NCI-H69 (cell line): ENCODE measurements around the gene CAMTA1.
"Not testable (repeated sequence)": the region's sequence is repeated elsewhere in the genome, so short reads cannot be mapped to it uniquely, and the experiment has no call there.

Experiments used
- DNase-seq: peaks from one replicate; lab custom pipeline; 2025; lab: John Stamatoyannopoulos, UW

The CAMTA1 gene

DNA sequence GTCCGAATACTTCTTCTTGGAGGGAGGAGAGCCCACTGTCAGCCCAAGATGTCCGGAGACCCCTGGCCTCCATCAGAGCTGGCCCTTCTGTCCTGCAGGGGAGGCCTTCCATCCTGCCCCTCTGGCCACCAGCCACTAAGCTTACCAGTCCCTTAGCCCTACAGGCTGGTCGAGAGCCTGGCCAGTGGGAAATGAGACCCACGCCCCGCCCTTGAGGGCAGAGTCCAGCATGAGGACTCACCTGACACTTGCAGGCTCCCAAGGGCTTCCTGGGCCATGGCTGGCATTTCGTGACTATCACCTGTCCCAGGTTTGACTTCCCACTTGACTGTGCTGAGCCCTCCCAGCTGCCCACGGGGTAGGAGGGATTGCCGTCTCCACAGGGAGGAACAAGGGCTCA, 624.0 kb downstream of the CAMTA1 start:
- DNase-seq = no peak

DNA sequence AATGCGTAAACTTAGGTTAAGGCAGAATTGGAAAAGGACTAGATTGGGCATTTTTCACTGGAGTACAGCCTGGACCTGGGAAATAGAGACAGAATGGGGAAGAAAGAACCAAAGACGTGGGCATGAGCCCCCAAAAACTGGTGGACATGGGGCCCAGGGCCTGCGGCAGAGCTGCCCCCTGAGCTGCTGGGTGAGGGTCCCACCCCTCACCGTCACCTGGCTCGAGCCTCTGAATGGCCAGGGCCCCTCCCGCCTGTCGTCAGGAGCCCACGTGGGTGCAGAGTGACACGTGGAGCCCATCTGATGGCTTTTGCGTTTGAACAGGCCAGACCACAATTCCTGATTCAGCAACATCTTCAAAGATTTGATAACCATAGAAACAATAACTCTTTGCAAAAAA, 624.9 kb downstream of the CAMTA1 start:
- no peak for DNase-seq

DNA sequence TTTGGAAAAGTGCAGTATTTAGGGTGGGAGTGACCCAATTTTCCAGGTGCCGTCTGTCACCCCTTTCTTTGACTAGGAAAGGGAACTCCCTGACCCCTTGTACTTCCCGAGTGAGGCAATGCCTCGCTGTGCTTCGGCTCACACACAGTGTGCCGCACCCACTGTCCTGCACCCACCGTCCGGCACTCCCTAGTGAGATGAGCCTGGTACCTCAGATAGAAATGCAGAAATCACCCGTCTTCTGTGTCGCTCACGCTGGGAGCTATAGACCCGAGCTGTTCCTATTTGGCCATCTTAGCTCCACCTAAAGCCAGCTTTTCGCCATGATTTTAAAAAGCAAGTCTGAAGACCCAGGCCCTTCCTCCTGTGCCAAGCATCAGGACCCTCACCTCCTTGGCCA, 632.4 kb downstream of the CAMTA1 start:
- DNase-seq = not testable (repeated sequence)

DNA sequence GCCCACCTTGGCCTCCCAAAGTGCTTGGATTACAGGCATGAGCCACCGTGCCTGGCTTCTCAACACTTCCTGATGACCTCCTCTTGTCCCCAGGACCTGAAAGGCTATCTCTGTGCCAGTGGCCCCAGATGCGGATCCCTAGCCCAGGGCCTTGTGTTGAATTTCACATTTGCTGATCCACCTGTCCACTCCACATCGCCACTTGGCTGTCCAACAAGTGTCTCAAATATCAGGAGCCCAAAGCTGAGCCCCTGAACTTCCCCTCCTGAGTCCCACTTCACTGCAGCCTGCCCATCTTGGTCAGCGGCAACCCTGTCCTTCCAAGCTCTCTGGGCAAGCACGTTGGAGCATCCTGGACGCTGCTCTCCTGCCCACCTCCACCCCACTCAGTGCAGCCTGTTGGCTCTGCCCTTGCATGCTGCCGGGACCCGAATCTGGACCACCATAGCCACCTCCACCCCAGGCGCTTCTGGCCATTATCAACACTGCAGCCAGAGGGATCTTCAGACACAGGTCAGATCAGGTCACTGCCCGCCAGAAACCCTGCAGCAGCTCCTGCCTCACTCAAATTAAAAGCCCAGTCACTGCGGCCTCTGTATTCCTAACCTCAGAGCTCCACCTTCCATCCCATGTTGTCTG, 633.3 kb downstream of the CAMTA1 start:
- DNase-seq = no peak

DNA sequence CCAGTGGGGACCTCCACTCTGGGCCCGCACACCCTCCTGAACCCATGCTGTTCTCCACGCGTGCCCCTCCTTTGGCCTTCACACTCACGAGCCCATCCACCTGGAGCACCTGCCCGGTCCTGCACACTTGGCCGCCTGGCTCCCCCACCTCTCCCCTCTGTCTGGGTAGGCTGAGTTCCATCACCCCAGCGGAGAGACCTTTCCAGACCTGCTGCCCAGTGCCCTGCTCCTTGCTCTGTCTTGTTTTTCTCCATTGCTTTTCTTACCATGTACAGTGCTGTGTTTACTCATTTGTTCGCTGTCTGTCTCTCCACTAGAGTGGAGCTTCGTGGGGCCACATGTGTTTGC, 634.8 kb downstream of the CAMTA1 start:
- no peak for DNase-seq

DNA sequence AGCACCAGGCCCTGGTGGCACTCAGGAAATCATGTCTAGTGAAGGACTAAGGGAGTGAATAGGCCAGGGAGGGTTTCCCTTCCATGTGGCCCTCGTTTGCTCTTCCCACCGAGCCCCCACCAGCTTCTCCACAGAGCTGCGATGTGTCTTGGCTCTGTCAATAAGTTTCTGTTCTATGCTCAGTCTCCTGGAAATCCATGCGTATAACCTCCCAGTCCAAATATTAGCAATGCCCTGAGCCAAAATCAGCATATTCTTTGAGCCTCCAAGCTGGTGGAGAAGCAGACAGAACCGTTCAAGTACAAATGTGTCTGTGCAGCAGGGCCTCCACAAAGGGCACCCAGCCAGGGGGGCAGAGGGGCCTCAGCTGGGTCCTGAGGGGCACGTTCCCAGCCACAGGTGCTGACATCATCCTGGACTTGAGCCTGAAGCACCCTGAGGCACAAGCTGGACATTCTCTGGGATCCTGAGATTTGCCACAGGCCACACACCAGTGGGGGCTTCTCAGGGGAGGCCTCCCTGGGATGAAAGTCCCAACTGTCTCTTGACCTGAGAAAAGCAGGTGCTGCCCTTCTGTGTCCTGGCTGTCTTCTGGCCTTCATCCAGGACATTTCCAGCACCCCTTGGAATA, 635.3 kb downstream of the CAMTA1 start:
- no peak for DNase-seq

DNA sequence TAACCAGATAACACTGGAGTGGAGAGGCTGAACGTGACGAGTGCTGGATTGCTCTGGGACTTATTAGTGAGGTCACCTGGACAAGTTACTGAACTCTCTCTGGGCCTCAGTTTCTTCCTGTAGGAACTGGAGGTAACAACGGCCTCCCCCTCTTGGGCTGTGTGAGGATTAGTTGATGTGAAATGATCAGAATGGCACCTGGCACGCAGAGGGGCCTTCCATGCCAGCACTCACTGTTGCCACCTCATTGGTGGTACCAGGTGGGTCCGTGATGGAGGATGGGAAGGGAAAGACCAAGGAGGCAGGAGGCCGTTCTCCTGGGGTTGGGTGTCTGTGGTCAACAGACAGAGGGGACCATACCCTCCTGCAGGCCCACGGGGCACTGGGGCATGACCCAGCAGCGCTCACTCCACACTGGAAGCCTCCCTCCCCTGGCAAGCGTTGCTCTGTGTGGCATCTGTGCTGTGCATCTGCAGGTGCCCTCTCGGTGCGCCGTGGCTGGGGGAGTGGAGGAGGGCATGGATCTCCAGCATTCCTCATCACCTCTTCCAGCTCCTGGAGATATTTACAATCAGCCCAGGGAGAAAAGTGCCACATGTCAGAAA, 636.3 kb downstream of the CAMTA1 start:
- no peak for DNase-seq

DNA sequence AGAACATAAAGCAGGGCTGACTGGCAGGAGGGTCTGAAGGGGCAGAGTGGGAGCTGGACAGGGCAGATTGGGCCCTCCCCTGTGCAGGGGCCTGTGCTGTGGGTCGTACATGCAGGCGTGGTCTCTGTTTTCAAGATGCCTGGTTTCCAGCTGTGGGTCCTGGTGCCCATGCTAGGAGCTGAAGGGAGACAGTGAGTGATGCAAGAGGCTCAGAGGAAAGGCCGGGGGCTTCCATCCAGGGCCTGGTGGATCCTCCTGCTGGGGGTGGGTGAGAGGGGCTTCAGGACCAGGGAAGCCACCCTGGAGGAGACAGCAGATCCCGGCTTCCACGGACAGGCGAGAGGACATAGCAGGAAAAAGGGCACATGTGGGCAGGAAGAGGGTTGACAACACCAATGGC, 636.8 kb downstream of the CAMTA1 start:
- DNase-seq = no peak

DNA sequence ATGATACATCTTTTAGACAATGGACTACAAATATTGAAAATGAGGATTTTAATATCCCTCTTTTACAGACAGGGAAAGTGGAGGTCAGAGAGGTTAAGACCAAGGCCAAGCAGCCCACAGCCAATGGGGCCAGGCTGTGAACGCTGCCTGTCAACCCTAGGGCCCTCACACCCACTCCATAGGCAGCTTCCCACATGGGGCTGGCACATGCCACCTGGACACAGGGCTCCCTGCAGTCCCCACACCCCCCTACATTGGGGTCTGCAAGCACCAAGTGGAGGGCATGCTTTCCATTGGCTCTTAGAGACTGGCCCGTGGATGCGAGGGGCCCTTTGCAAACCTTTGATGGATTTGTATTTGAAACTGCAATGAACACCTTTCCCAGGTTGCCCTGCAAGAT, 637.3 kb downstream of the CAMTA1 start:
- no peak for DNase-seq

DNA sequence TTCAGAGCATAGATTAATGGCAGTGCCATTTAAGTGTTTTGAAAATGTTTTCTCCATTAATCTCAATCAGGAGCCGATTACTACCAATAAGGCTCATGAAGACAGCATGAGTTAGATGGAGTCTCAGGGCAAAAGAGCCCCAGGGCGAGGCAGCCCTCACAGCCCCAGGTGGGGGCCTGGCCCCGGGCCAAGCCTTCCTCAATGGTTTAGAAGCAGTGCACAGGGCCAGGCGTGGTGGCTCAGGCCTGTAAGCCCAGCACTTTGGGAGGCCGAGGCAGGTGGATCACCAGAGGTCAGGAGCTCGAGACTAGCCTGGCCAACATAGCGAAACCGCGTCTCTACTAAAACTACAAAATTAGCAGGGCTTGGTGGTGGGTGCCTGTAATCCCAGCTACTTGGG, 637.7 kb downstream of the CAMTA1 start:
- DNase-seq = peak; percentile 46

DNA sequence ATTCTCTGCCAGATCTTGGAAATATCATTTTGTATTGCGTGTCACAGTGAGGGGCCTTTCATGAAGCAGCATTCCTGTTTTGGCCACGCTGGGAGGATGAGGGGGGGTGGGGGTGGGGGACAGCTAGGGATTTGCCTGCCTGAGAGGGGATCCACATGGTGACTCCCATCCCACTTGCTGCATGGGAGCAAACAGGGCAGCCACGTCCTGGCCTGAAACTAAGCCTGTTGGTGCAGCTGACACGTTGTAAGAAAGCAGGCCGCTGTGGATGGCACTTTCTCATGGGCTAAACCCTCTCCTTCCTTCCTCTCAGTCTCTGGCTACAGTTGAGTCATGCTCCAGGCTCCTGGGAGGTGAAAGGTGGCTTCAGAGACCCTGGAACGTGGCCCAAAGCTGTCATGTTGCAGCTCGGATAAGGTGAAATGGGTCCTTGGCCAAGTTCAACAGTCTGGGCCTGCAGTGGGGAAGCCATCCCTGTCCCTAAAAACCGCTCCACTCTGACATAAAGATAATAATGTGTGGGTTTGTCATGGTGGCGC, 639.2 kb downstream of the CAMTA1 start:
- DNase-seq = no peak

DNA sequence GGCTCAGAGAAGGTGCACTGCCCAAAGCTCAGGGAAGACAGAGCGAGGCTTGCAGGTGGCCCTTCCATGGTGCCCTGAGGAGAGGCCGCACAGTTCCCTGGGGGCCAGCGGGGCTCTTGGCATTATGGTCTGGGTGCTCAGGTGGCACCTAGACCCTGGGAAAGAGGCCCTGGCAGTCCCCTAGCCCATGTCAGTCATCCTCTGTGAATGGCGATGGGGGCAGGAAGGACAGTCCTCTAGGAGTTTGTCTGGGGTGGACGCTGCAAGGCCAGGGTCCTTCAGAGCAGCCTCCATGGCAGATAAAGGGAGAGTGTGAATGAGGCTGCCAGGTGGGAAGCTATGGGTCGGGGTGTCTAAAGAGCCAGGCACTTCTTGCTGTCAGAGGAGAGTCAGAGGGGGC, 640.0 kb downstream of the CAMTA1 start:
- no peak for DNase-seq

DNA sequence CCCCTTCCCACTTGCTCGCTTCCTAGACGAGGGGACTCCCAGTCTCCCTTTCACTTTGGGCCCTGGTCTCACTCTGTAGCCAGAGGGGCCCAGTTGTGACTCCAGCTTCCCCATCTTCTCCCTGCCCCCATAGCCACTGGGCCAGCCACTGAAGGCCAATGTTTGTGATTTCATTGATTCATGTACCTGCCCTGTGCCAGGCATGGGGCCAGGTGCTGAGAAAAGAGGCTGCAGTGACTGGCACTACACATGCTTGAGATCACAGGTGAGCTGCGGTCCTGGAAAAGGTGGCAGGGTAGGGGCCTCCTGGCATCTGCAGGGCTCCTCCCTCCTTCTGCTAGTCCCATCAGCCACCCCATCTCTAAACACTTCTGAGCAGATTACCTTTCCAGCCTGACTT, 640.5 kb downstream of the CAMTA1 start:
- no peak for DNase-seq

DNA sequence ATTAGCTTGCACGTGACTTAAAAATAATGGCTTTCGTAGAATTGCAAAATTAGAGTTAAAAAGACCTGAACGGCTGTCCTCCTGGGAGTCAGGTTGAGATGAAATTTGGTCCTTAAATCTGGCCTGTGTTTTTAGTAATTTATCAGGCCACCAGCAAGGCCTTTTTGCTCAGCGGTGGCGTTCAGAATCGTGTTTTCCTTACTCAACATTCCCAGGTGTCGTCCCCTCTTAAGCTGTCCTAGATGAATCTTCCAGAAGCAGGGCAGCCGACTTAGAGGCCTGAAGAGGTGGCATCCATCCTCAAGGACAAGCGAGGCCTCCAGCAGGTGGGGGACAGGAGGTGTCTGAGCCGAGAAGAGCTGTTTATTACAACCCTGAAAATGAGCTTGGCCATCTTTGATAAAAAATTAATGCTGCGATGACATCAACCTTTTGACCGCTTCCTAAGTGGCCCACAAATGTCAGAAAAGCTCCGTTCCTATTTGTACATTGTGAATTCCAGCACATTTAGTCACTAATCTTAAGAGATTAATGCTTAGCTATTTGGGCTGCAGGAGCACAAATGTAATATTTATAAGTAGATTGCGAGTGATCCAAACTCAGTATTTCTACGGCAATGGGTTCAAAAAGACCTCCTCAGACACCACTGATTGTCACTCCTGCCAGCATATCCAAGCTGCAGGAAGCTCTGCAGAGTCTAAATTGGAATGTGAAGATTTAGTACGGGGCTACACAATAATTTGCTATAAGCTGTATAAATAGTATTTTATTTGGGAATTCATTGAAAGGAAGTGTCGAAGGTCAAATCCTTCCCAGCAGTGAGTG, 641.7 kb downstream of the CAMTA1 start:
- DNase-seq = no peak

DNA sequence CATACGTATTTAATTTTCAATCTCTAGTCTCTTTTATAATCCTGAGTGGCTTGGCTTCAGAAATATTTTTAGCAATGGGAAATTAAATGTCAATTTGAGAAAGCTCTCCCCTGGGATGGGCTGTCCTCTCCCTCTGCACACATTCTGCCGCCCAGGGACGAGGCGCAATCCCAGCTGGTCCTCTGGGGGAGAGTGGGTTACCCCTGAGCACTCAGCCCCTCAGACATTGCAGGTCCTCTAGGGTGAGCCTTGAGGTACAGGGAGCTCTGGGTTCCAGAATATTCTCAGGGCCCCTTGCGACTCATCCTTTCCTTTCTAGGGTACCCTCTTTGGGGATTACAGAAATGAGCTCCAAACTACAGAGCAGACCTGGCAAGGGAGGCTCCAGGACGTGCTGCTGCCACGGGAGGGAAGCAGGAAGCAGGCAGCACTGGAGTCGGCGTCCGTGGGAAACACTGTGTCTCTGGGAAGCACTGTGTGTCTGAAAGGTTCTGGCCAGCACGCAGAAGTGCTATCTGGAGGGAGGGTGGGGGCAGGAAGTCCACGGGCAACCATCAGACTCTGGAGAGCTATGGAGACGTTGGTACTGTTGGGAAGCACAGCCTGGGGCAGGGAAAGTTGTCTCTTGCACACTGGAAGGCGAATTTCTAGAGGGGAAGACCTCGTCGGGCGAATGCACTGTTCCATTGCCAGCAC, 642.5 kb downstream of the CAMTA1 start:
- no peak for DNase-seq

DNA sequence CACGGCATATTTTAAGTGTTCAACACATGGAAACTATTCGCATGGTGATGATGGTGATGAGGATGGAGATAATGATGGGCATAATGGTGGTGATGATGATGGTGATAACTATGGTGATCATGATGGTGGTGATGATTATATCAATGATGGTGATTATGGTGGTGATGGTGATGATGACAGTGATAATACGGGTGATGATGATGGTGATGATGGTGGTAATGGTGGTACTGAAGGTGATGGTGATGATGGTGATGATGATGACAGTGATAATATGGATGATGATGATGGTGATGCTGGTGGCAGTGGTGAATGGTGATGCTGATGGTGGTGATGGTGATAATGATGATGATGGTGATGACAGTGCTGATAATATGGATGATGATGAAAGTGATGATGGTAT, 644.0 kb downstream of the CAMTA1 start:
- no peak for DNase-seq

DNA sequence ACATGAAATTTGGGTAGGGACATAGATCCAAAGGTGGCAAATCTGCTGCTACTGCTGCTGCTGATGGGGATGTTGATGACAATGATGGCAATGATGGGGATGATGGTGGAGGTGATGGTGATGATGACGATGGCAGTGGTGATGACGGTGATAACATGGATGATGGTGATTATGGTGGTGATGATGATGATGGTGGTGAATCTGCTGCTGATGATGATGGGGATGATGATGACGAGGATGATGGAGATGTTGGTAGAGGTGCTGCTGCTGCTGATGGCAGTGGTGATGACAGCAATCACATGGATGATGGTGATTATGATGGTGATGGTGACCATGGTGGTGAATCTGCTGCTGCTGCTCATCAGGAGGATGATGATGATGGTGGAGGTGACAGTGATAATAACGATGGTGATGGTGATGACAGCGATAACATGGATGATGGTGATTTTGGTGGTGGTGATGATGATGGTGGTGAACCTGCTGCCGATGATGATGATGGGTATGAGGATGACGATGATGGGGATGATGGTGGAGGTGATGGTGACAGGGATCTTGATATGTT, 644.9 kb downstream of the CAMTA1 start:
- no peak for DNase-seq

DNA sequence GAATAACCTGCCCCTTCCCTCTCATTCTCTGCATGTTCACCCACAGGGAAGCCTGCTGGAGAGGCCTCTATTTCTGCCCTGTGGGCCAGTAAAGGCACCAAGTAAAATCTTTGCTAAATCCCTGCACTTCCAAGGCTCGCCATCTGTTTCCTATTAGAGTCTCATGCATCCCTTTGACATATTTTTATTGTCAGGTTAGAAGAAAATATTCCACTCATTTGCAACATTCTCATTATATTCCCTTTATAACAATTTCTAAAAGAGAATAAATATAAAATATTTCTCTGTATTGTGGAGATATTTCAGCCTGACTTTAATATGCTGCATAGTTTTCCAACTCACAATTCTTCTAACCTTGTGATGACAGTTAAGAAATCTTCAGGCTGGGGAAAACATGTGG, 645.4 kb downstream of the CAMTA1 start:
- no peak for DNase-seq

DNA sequence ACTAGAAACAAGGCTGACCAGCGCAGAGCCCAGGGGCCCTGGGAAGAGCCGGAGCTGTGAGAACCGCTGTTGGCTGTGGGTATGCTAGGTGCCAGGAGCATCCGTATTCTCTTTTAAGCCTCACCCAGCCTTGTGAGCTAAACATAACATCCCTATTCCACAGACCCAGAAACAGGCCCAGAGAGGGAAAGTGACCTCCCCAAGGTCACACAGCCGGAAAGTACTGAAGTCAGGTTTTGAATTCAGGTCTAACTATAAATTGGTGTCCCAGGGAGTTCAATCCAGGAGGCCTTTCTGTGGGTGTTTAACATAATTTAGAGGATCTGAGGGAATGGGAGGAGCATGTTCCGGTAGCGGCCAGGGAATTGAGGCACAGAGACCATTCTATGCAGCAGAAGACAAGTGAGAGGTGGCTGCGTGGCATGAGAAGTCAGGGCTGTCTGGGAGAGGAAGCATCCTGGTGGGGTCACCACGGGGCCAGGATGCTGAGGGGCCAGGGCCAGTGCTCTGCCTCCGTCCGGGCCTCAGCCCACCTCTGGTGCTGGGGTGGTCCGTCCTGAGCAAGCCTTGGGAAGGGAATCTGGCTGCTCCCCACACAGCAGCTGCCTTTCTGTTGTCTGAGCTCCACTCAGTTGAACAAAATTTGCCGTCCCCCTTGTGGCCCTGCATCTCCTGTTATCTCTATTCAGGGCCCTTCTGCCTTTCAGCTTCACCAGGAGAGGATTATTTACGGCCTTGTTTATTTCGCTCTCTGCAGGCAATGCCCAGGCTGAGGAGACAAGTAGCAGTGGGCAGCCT, 647.0 kb downstream of the CAMTA1 start:
- DNase-seq = no peak

DNA sequence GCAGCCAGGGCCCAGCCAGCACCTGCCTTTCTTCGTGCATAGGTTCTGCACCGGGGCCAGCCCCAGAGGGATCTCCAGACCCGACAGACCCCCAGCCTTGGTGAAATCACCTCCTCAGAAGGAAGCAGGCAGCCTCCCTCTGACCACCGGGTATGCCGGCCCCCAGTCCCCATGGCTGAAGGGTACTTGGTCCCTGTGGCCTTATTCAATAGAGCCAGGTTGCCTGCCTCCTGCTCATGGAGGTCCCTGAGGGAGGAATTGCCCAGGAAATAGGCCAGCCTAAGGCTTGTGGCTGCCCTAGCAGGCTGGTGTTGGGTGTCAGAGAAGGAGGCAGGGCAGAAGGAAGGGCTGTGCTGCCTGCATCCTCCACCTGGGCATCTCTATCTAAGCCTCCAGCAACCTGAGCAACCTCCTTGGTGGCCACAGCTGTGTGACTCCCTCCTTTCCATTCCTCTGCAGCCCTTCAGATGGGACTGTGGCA, 647.7 kb downstream of the CAMTA1 start:
- no peak for DNase-seq

DNA sequence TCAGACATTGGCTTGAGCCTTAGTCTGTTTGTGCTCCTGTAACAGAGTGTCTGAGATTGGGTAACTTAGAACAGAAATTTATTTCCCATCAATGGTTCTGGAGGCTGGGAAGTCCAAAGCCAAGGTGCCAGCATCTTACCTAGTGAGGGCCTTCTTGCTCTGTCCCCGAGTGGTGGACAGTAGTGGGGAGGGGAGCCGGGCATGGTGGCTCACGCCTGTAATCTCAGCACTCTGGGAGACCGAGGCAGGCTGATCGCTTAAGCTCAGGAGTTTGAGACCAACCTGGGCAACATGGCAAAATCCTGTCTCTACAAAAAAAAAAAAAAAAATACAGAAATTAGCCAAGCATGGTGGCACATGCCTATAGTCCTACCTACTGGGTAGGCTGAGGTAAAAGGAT, 649.3 kb downstream of the CAMTA1 start:
- DNase-seq = no peak
